Mammary epithelial cell (primary cell): ENCODE results near the gene BCCIP.

ENCODE experiments used
- CTCF ChIP-seq, 2 donors: IDR thresholded peaks in 1 of 2; conservative IDR thresholded peaks in 1 of 2; 2 replicates each; pipeline ENCODE4 v1.5.1; 2011 to 2012; ENCODE audit warnings: inconsistent platforms in 2 of 2, low read length in 2 of 2, mild to moderate bottlenecking in 2 of 2, control low read depth in 1 of 2, low read depth in 1 of 2; ENCODE audit not compliant: insufficient read depth in 1 of 2; ENCODE audit errors: extremely low read depth in 1 of 2
- EZH2 ChIP-seq: IDR thresholded peaks from 2 replicates; pipeline ENCODE4 v1.6.1; 2012; ENCODE audit warnings: low read length, inconsistent platforms, borderline replicate concordance

DNA sequence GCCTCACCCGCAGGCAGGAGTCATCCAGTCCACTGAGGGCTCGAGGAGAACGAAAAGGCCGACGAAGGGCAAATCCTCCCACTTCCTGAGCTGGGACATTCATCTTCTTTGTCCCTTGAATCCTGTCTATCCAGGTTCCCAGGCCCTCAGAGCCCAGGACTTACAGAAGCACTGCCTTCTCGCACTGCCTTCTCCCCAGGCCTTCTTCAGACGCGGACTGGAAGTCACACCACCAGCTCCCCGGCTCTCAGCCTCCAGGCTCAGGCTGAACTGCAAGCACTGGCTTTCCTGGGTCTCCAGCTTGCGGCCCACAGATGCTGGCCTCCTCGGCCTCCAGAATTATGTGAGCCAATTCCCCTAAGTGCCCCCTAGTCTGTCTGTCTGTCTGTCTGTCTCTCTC is 41.3 kb upstream of the BCCIP start:
- no peak for TF ChIP-seq CTCF (conservative IDR thresholded peaks at IDR 0.05 in 1 of 2, IDR thresholded peaks at IDR 0.05 in 1 of 2; ENCODE audit: extremely low read depth in 1 of 2, insufficient read depth in 1 of 2, low read depth in 1 of 2, low read length in 2 of 2)
- TF ChIP-seq EZH2, result no peak
